OCI-LY1 (cell line): ENCODE data around the gene LONRF3.

Source experiments
- H2AFZ ChIP-seq: fragments of 200-600 bp; sonication (generic), shearing (Covaris generic); 2 replicates; pipeline ENCODE4 v1.6.0; 2014; ENCODE audit warnings: antibody characterized with exemption, mild to moderate bottlenecking, low read length
- H3F3A ChIP-seq: fragments of 200-600 bp; sonication (generic), shearing (Covaris generic); 2 replicates; pipeline ENCODE4 v1.6.0; 2014; ENCODE audit warnings: mild to moderate bottlenecking, antibody characterized with exemption, low read length, moderate library complexity; ENCODE audit not compliant: insufficient read depth
- H3K27ac ChIP-seq: fragments of 200-600 bp; sonication (generic); 2 replicates; pipeline ENCODE4 v1.5.1; 2014; ENCODE audit warnings: low read length, mixed run types, mild to moderate bottlenecking, low read depth; ENCODE audit not compliant: poor library complexity, severe bottlenecking
- H3K27me3 ChIP-seq: fragments of 200-600 bp; sonication (generic); 2 replicates; pipeline ENCODE4 v1.6.0; 2014; ENCODE audit warnings: antibody characterized with exemption, mild to moderate bottlenecking, low read length, moderate library complexity; ENCODE audit not compliant: insufficient read depth
- H3K36me3 ChIP-seq: fragments of 200-600 bp; sonication (generic); 2 replicates; pipeline ENCODE4 v1.6.1; 2014; ENCODE audit warnings: mild to moderate bottlenecking, antibody characterized with exemption, low read length, moderate library complexity, mixed read lengths; ENCODE audit not compliant: insufficient read depth
- H3K4me1 ChIP-seq: fragments of 200-600 bp; sonication (generic); 2 replicates; pipeline ENCODE4 v1.5.1; 2014; ENCODE audit warnings: mild to moderate bottlenecking, low read length, moderate library complexity; ENCODE audit not compliant: insufficient read depth, severe bottlenecking
- H3K4me2 ChIP-seq: fragments of 200-600 bp; sonication (generic), shearing (Covaris generic); 2 replicates; pipeline ENCODE4 v1.6.1; 2014; ENCODE audit warnings: low read length
- H3K4me3 ChIP-seq: fragments of 200-600 bp; sonication (generic); 2 replicates; pipeline ENCODE4 v1.5.1; 2014; ENCODE audit warnings: low read length, low read depth, mild to moderate bottlenecking, mixed read lengths; ENCODE audit not compliant: poor library complexity, severe bottlenecking
- H3K79me2 ChIP-seq: fragments of 200-600 bp; shearing (Covaris generic); 2 replicates; pipeline ENCODE4 v1.6.1; 2016; ENCODE audit warnings: mixed run types, low read length, mixed read lengths; ENCODE audit not compliant: insufficient read depth
- H3K9ac ChIP-seq: fragments of 200-600 bp; sonication (generic), shearing (Covaris generic); 2 replicates; pipeline ENCODE4 v1.6.1; 2014; ENCODE audit warnings: mild to moderate bottlenecking, low read length, mixed read lengths
- H3K9me2 ChIP-seq: fragments of 200-600 bp; sonication (generic), shearing (Covaris generic); 2 replicates; pipeline ENCODE4 v1.6.1; 2014; ENCODE audit warnings: low read depth, mild to moderate bottlenecking, low read length, mixed read lengths
- H3K9me3 ChIP-seq: fragments of 200-600 bp; shearing (Covaris generic); 2 replicates; pipeline ENCODE4 v1.6.1; 2014; ENCODE audit warnings: low read length, mixed read lengths
- H4K20me1 ChIP-seq: fragments of 200-600 bp; sonication (generic), shearing (Covaris generic); 2 replicates; pipeline ENCODE4 v1.6.0; 2016; ENCODE audit warnings: mild to moderate bottlenecking, low read length; ENCODE audit not compliant: insufficient read depth
- EZH2 ChIP-seq: fragments of 200-600 bp; sonication (generic), shearing (Covaris generic); IDR thresholded peaks from 2 replicates; pipeline ENCODE4 v1.8.0; 2017; ENCODE audit warnings: borderline replicate concordance, mixed run types, mild to moderate bottlenecking, antibody characterized with exemption, low read length, moderate library complexity, mixed read lengths
- TF ChIP-seq, protein P1 (sequence below): fragments of 200-600 bp; sonication (generic), shearing (Covaris generic); IDR thresholded peaks from 2 replicates; pipeline ENCODE4 v1.5.1; 2017; ENCODE audit warnings: mild to moderate bottlenecking, antibody characterized with exemption, low read length, moderate library complexity, mixed read lengths

The LONRF3 gene

DNA sequence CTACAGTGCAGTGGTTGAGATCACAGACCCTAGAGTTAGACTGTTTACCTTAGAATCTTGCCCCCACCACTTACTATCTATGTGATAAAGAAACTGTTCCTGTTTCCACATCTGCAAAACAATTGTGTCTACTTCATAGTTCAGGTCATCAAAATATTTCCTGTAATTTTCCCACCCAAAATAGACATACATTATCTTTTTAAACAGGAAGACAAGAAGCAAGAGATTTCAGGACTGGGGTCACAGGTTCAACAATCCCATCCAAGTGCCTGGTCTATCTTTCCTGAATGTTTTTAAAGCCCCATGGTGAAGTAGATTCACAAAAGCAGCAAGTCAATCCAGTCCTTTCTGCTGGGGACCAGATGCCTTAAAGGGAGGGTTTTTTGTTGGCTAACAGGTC is 56.6 kb downstream of the LONRF3 start:
- Histone ChIP-seq H3K9me2 (no peaks in the 10 kb centered on the region), H3K4me1 (no peaks in the 10 kb centered on the region), H3K27me3 (no peaks in the 10 kb centered on the region; the same call in 1 of the 2 replicates), H3K4me3 (no peak overlapping the region), H3K4me2 (no peak overlapping the region), H3K36me3 (no peaks in the 10 kb centered on the region), H3K79me2 (no peaks in the 10 kb centered on the region), H3F3A (no peaks in the 10 kb centered on the region), H3K9me3 (no peaks in the 10 kb centered on the region), H4K20me1 (no peaks in the 10 kb centered on the region), H2AFZ (no peak overlapping the region), H3K27ac (no peak overlapping the region), H3K9ac (no peak overlapping the region)
- TF ChIP-seq, protein P1, sequence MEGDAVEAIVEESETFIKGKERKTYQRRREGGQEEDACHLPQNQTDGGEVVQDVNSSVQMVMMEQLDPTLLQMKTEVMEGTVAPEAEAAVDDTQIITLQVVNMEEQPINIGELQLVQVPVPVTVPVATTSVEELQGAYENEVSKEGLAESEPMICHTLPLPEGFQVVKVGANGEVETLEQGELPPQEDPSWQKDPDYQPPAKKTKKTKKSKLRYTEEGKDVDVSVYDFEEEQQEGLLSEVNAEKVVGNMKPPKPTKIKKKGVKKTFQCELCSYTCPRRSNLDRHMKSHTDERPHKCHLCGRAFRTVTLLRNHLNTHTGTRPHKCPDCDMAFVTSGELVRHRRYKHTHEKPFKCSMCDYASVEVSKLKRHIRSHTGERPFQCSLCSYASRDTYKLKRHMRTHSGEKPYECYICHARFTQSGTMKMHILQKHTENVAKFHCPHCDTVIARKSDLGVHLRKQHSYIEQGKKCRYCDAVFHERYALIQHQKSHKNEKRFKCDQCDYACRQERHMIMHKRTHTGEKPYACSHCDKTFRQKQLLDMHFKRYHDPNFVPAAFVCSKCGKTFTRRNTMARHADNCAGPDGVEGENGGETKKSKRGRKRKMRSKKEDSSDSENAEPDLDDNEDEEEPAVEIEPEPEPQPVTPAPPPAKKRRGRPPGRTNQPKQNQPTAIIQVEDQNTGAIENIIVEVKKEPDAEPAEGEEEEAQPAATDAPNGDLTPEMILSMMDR = no peak
- TF ChIP-seq EZH2 = no peak

DNA sequence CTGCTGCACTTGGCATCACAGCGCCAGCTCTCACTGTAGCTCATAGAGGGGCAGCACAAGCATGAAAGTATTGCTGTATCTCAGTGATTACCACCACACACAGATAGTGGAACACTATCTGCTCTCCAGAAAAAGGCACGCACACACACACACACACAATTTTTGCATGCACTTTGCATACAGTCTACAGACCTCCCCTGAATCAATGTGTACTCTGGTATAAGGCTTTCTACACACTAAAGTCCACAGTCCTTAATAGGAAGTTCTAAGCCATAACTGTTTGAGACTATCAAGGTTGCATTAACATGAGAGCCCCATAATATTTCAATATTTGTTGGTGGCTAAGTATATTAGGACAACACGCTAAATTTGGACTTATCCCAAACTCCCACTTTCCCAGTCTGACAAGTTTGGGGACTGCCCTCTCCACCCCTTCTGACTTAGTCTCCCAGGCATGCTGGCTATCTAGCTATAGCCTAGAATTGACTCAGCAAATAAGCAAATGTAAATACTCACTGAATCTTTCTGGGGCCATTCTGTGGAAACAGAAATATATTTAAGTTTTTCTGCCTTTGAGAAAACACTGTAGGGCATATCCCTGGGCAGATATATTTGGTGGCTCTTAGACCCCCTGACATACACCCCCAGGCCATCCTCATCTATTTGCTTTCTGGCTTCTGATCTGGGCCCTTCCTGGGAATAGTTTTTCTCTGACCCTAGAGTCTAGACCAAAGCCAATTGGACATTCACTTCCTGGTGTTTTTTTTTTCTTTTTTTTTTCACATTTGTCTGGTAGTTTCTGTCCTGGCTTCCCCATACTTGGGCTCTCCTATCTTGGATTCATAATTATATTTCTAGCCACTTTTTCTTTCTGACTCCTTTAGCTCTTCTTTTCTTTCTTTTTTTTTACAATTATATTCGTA is 62.0 kb downstream of the LONRF3 start:
- Histone ChIP-seq H3K79me2 (no peaks in the 10 kb centered on the region), H3K27me3 (no peaks in the 10 kb centered on the region; the same call in 1 of the 2 replicates), H3K9me3 (no peaks in the 10 kb centered on the region), H3K4me3 (no peak overlapping the region), H3K9ac (no peak overlapping the region), H3K9me2 (no peaks in the 10 kb centered on the region), H4K20me1 (no peaks in the 10 kb centered on the region), H3K4me2 (no peak overlapping the region), H3K4me1 (no peaks in the 10 kb centered on the region), H2AFZ (no peak overlapping the region), H3K27ac (no peak overlapping the region), H3F3A (no peaks in the 10 kb centered on the region), H3K36me3 (no peaks in the 10 kb centered on the region)
- TF ChIP-seq, protein P1 = no peak
- no peak for TF ChIP-seq EZH2

DNA sequence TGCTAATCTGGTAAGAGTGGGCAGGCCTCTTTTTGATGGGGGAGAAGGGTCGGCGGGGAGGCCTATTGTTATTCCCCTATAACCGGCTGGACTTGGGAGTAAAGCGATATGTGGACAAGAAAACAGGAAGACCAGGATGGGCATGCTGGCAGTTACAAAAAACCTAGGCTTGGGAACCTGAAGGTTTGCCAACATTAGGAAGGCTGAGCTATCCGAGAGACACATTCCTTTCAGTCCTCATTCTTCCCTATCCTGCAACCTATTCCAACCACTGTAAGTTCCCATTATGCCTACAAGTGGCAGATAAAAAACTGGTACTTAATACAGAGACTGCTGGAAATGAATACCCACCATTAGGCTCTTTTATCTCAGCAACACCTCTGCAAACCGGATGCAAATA is 66.0 kb downstream of the LONRF3 start:
- H3K9me2 ChIP-seq = no peaks in the 10 kb centered on the region
- H3K79me2 ChIP-seq = no peaks in the 10 kb centered on the region
- no peak overlapping the region for H3K4me3 ChIP-seq
- TF ChIP-seq, protein P1 = no peak
- no peak for TF ChIP-seq EZH2
- H3K4me2 ChIP-seq = no peak overlapping the region
- no peaks in the 10 kb centered on the region for H3K36me3 ChIP-seq
- H3F3A ChIP-seq = no peaks in the 10 kb centered on the region
- no peak overlapping the region for H2AFZ ChIP-seq
- H3K27me3 ChIP-seq = no peaks in the 10 kb centered on the region
- H4K20me1 ChIP-seq = no peaks in the 10 kb centered on the region
- H3K9ac ChIP-seq = no peak overlapping the region
- no peak overlapping the region for H3K27ac ChIP-seq
- H3K9me3 ChIP-seq = no peaks in the 10 kb centered on the region
- H3K4me1 ChIP-seq = no peaks in the 10 kb centered on the region
